IMR-90 (cell line): ENCODE measurements around the gene OLFML1. TPM values are rescaled to one million over a fixed set of nuclear protein-coding genes. Genes with fewer than 3 reads are reported as not detected.

Source experiments
- ATAC-seq: fragments of 200-7000 bp; cut with Tn5 transposase; 2 replicates; pipeline ENCODE4 v1.9.1; 2020; ENCODE audit warnings: low read depth, mild to moderate bottlenecking, moderate library complexity
- BruUV-seq: library from RNA; stranded (reverse); fragments of 400-500 nt; replicated peaks from 2 replicates; lab custom pipeline; 2021; lab: Mats Ljungman, UMichigan
- CTCF ChIA-PET: fragments of 300-600 bp; formaldehyde crosslinking; extraction: SDS; loops from one replicate; lab custom pipeline; 2021; ENCODE audit warnings: antibody characterized with exemption; lab: Yijun Ruan, JAX
- POLR2A ChIA-PET: fragments of 300-600 bp; sonication (Branson Sonifier 250); formaldehyde crosslinking; loops from one replicate; lab custom pipeline; 2022; ENCODE audit warnings: antibody characterized with exemption; ENCODE audit not compliant: unreplicated experiment; lab: Charles Lee
- DNase-seq: peaks from one replicate; pipeline ENCODE4 v3.0.0; 2013
- H2AFZ ChIP-seq: replicated peaks from 2 replicates; pipeline ENCODE3; 2013; ENCODE audit warnings: low read length, mild to moderate bottlenecking; ENCODE audit not compliant: poor library complexity
- H2AK5ac ChIP-seq: 2 replicates; pipeline ENCODE4 v1.6.1; 2013; ENCODE audit warnings: low read depth, low read length, inconsistent platforms
- H2AK9ac ChIP-seq: replicated peaks from 2 replicates; pipeline ENCODE3; 2013; ENCODE audit warnings: mild to moderate bottlenecking, low read depth, low read length, moderate library complexity; ENCODE audit not compliant: poor library complexity
- H2BK120ac ChIP-seq: 2 replicates; pipeline ENCODE4 v1.6.1; 2013; ENCODE audit warnings: low read depth, low read length, inconsistent platforms
- H2BK15ac ChIP-seq: 3 replicates; pipeline ENCODE4 v1.6.1; 2013; ENCODE audit warnings: low read depth, low read length, inconsistent platforms
- H2BK20ac ChIP-seq: 2 replicates; pipeline ENCODE4 v1.6.1; 2013; ENCODE audit warnings: low read depth, mild to moderate bottlenecking, inconsistent platforms, low read length, moderate library complexity
- H2BK5ac ChIP-seq: 2 replicates; pipeline ENCODE4 v1.6.1; 2013; ENCODE audit warnings: mild to moderate bottlenecking, low read depth, low read length, inconsistent platforms; ENCODE audit not compliant: poor library complexity, severe bottlenecking
- H3K14ac ChIP-seq: replicated peaks from 2 replicates; pipeline ENCODE4 v1.6.1; 2013; ENCODE audit warnings: low read depth, low read length, inconsistent platforms
- H3K18ac ChIP-seq: 2 replicates; pipeline ENCODE4 v1.6.1; 2013; ENCODE audit warnings: low read depth, low read length, control low read depth
- H3K23ac ChIP-seq: 2 replicates; pipeline ENCODE4 v1.6.1; 2013; ENCODE audit warnings: low read depth, low read length, inconsistent platforms
- H3K27ac ChIP-seq: 2 replicates; pipeline ENCODE4 v1.5.1; 2013; ENCODE audit warnings: mild to moderate bottlenecking, control low read depth, low read length; ENCODE audit not compliant: insufficient read depth
- H3K27me3 ChIP-seq: 2 replicates; pipeline ENCODE4 v1.6.1; 2013; ENCODE audit warnings: low read length; ENCODE audit not compliant: control insufficient read depth, insufficient read depth
- H3K36me3 ChIP-seq: 2 replicates; pipeline ENCODE4 v1.6.1; 2013; ENCODE audit warnings: low read length, mixed read lengths; ENCODE audit not compliant: control insufficient read depth, insufficient read depth
- H3K4ac ChIP-seq: 2 replicates; pipeline ENCODE4 v1.6.1; 2013; ENCODE audit warnings: low read depth, low read length, inconsistent platforms
- H3K4me1 ChIP-seq: 2 replicates; pipeline ENCODE4 v1.6.1; 2013; ENCODE audit warnings: low read length, mixed read lengths; ENCODE audit not compliant: control insufficient read depth, insufficient read depth
- H3K4me2 ChIP-seq: 2 replicates; pipeline ENCODE4 v1.6.1; 2013; ENCODE audit warnings: low read depth, mild to moderate bottlenecking, control low read depth, low read length, moderate library complexity
- H3K4me3 ChIP-seq: 2 replicates; pipeline ENCODE4 v1.5.1; 2013; ENCODE audit warnings: low read depth, mild to moderate bottlenecking, control low read depth, low read length, moderate library complexity; ENCODE audit not compliant: insufficient read depth
- H3K56ac ChIP-seq: 2 replicates; pipeline ENCODE4 v1.6.1; 2013; ENCODE audit warnings: low read length, inconsistent platforms; ENCODE audit not compliant: insufficient read depth; ENCODE audit errors: extremely low read depth
- H3K79me1 ChIP-seq, 2 experiments: 2 replicates each; pipeline ENCODE4 v1.6.1; 2013; ENCODE audit warnings: low read length in 2 of 2, inconsistent platforms in 1 of 2, low read depth in 1 of 2
- H3K9ac ChIP-seq: 2 replicates; pipeline ENCODE4 v1.6.1; 2013; ENCODE audit warnings: low read depth, low read length, control low read depth
- H3K9me1 ChIP-seq: 2 replicates; pipeline ENCODE4 v1.6.1; 2013; ENCODE audit warnings: low read length, inconsistent platforms; ENCODE audit not compliant: insufficient read depth
- H3K9me3 ChIP-seq: 2 replicates; pipeline ENCODE4 v1.6.1; 2013; ENCODE audit warnings: low read length; ENCODE audit not compliant: control insufficient read depth, insufficient read depth
- H4K20me1 ChIP-seq: 2 replicates; pipeline ENCODE4 v1.6.1; 2013; ENCODE audit warnings: low read length, inconsistent platforms; ENCODE audit not compliant: insufficient read depth
- H4K5ac ChIP-seq: 2 replicates; pipeline ENCODE4 v1.6.1; 2013; ENCODE audit warnings: mild to moderate bottlenecking, low read depth, low read length, control low read depth
- H4K8ac ChIP-seq, 2 experiments: 2 replicates each; pipeline ENCODE4 v1.6.1; 2013; ENCODE audit warnings: low read depth in 2 of 2, low read length in 2 of 2, control low read depth in 1 of 2, inconsistent platforms in 1 of 2
- H4K91ac ChIP-seq: 2 replicates; pipeline ENCODE4 v1.6.1; 2013; ENCODE audit warnings: low read depth, low read length, inconsistent platforms; ENCODE audit not compliant: insufficient read depth
- BHLHE40 ChIP-seq: fragments of 150-350 bp; IDR thresholded peaks from 2 replicates; pipeline ENCODE4 v1.6.1; 2016; ENCODE audit warnings: mild to moderate bottlenecking, low read depth, low read length
- CEBPB ChIP-seq: IDR thresholded peaks from 2 replicates; pipeline ENCODE4 v1.6.1; 2012; ENCODE audit warnings: low read depth, low read length, improper control_type of control experiment
- CHD1 ChIP-seq: IDR thresholded peaks from 2 replicates; pipeline ENCODE4 v1.6.1; 2012; ENCODE audit warnings: low read depth, low read length, improper control_type of control experiment
- MAZ ChIP-seq: IDR thresholded peaks from 2 replicates; pipeline ENCODE4 v1.6.1; 2012; ENCODE audit warnings: low read depth, mild to moderate bottlenecking, low read length, improper control_type of control experiment, moderate library complexity, borderline replicate concordance
- MXI1 ChIP-seq: IDR thresholded peaks from 2 replicates; pipeline ENCODE4 v1.6.1; 2012; ENCODE audit warnings: low read depth, mild to moderate bottlenecking, low read length, moderate library complexity, borderline replicate concordance
- NFE2L2 ChIP-seq: fragments of 150-350 bp; IDR thresholded peaks from 2 replicates; pipeline ENCODE4 v1.6.1; 2016; ENCODE audit warnings: low read depth, mild to moderate bottlenecking, low read length
- POLR2A ChIP-seq: IDR thresholded peaks from 2 replicates; pipeline ENCODE4 v1.6.1; 2012; ENCODE audit warnings: mild to moderate bottlenecking, low read depth, low read length
- RCOR1 ChIP-seq: IDR thresholded peaks from 2 replicates; pipeline ENCODE4 v1.6.1; 2012; ENCODE audit warnings: mild to moderate bottlenecking, low read length, improper control_type of control experiment; ENCODE audit not compliant: insufficient replicate concordance
- WGBS, 2 experiments: methylation state at CpG; one replicate each; pipeline versions ENCODE4 v1.1.5 to v1.1.7; 2013; ENCODE audit warnings: missing lambda C conversion rate in 2 of 2; ENCODE audit not compliant: insufficient read length in 1 of 2; ENCODE audit errors: extremely low coverage in 2 of 2; 5-methylcytosine and 5-hydroxymethylcytosine counted together
- dilution Hi-C: fragments of 300-500 bp; cut with HindIII; formaldehyde crosslinking; loops from one replicate; pipeline ENCODE4 v1.14.3; 2018; ENCODE audit warnings: low sequenced_read_pairs; ENCODE audit not compliant: unreplicated experiment
- in situ Hi-C: fragments of 300-500 bp; cut with MboI; formaldehyde crosslinking; loops from 3 replicates; pipeline ENCODE4 v1.14.3; 2019; ENCODE audit warnings: low sequenced_read_pairs, inconsistent platforms, mixed read lengths
- intact Hi-C: fragments of 100-400 bp; cut with micrococcal nuclease; formaldehyde crosslinking; loops from 2 replicates; pipeline ENCODE4 v1.10.0; 2022
- polyA plus RNA-seq, 3 experiments: library from polyadenylated mRNA; depleted of rRNA; stranded (reverse); fragments of >200 nt; gene quantifications; 2 replicates each; pipeline ENCODE4 v1.2.3, GENCODE V29; 2012; ENCODE audit warnings: low replicate concordance in 1 of 3
- total RNA-seq: library from RNA; depleted of rRNA; stranded (reverse); fragments of >200 nt; gene quantifications from 2 replicates; pipeline ENCODE4 v1.2.3, GENCODE V29; 2012
- TF ChIP-seq, protein P1 (sequence below): conservative IDR thresholded peaks from 2 replicates; pipeline ENCODE4 v1.5.1; 2012; ENCODE audit warnings: mild to moderate bottlenecking, low read depth, low read length, improper control_type of control experiment

The OLFML1 gene
- total and polyA plus RNA-seq, 2 of the 4 experiments (the other 2 are of a cell fraction) = 0.10 to 0.18 TPM

GRCh38 chr11:7498193-7498592 lies 12.9 kb downstream of the OLFML1 start:
- WGBS, 2 experiments = 51% methylated on average over 2 of the region's 4 CpGs; no CpG with 5 or more reads in 1 of the 2 experiments
- CTCF ChIA-PET = no interaction called here
- no peak overlapping the region for H4K5ac ChIP-seq

More at GRCh38 chr11:7498193-7498592, 12.9 kb downstream of the OLFML1 start:
- H3K4me2 ChIP-seq = no peak overlapping the region
- H3K4me3 ChIP-seq = no peak overlapping the region
- no peaks in the 10 kb centered on the region for H3K9me1 ChIP-seq
- no peaks in the 10 kb centered on the region for H3K79me1 ChIP-seq
- H2BK20ac ChIP-seq = no peak overlapping the region
- no TSS peak for BruUV-seq
- no peak overlapping the region for H3K18ac ChIP-seq
- no peak overlapping the region for H2BK120ac ChIP-seq
- no peak overlapping the region for H2AFZ ChIP-seq
- intact Hi-C loops (no loop called here), in situ Hi-C loops (no loop called here), dilution Hi-C loops (no loop called here)
- H4K20me1 ChIP-seq = no peaks in the 10 kb centered on the region
- no peak overlapping the region for H3K14ac ChIP-seq
- H3K23ac ChIP-seq = no peak overlapping the region
- H3K4me1 ChIP-seq = no peaks in the 10 kb centered on the region
- H2BK15ac ChIP-seq = no peak overlapping the region
- H3K9ac ChIP-seq = no peak overlapping the region
- no peaks in the 10 kb centered on the region for H3K9me3 ChIP-seq
- H3K27me3 ChIP-seq = no peaks in the 10 kb centered on the region
- no peaks in the 10 kb centered on the region for H3K36me3 ChIP-seq
- no peak for ATAC-seq
- no peak overlapping the region for H3K27ac ChIP-seq
- H2AK5ac ChIP-seq = no peak overlapping the region
- TF ChIP-seq NFE2L2 (no peak), CEBPB (no peak), POLR2A (no peak), BHLHE40 (no peak), MXI1 (no peak), CHD1 (no peak), RCOR1 (no peak), MAZ (no peak)
- TF ChIP-seq, protein P1, sequence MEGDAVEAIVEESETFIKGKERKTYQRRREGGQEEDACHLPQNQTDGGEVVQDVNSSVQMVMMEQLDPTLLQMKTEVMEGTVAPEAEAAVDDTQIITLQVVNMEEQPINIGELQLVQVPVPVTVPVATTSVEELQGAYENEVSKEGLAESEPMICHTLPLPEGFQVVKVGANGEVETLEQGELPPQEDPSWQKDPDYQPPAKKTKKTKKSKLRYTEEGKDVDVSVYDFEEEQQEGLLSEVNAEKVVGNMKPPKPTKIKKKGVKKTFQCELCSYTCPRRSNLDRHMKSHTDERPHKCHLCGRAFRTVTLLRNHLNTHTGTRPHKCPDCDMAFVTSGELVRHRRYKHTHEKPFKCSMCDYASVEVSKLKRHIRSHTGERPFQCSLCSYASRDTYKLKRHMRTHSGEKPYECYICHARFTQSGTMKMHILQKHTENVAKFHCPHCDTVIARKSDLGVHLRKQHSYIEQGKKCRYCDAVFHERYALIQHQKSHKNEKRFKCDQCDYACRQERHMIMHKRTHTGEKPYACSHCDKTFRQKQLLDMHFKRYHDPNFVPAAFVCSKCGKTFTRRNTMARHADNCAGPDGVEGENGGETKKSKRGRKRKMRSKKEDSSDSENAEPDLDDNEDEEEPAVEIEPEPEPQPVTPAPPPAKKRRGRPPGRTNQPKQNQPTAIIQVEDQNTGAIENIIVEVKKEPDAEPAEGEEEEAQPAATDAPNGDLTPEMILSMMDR = no peak
- no peak overlapping the region for H3K56ac ChIP-seq
- H2AK9ac ChIP-seq = no peak overlapping the region
- H2BK5ac ChIP-seq = no peak overlapping the region
- H4K91ac ChIP-seq = no peak overlapping the region
- DNase-seq = no peak
- no peak overlapping the region for H4K8ac ChIP-seq
- no peak overlapping the region for H3K4ac ChIP-seq
- POLR2A ChIA-PET = no interaction called here
